ENCODE results near the gene ADIPOQ. TPM values are rescaled to one million over a fixed set of nuclear protein-coding genes. Genes with fewer than 3 reads are reported as not detected.
A peak's percentile ranks its signal among the peaks of the same experiment; 100 is the strongest.

ADIPOQ gene
- total and polyA plus RNA-seq, 2 of the 4 experiments (the other 2 are of a cell fraction) = not detected

DNA sequence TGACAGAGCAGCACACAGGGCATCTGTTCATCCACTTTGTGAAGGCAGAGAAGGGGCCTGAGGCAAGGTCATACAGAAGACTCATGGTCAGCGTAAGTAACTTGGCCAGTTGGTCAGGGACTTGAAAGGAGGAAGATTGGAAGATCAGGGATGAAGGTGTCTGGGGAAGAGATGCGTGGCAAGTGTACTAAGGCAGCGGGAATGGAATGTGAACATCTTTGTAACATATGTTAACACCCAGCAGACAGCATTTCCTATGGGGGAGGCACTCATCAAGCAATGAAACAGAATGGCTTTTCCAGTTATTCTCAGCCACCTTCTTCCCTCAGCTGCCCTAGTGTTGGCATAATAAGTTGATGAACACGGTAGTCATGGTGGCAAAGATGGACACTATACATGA, 28.4 kb upstream of the ADIPOQ start:
- H3K4me1 ChIP-seq (ENCODE audit: control insufficient read depth, insufficient read depth, low read length) = peaks cover 3% of the 10 kb centered on the region; the same call in 1 of the 2 replicates
- no peak overlapping the region for H3K4me2 ChIP-seq (ENCODE audit: low read depth, low read length)
- in situ Hi-C loops (cut with MboI; ENCODE audit: low sequenced_read_pairs) (loop anchor here (25.0 kb wide), 1 partner anchor 827 kb away; no protein-coding TSS in a partner anchor), intact Hi-C loops (cut with micrococcal nuclease) (loop anchor here (10.0 kb wide), 1 partner anchor 529 kb away; no protein-coding TSS in a partner anchor), dilution Hi-C loops (cut with HindIII; ENCODE audit: low sequenced_read_pairs, unreplicated experiment) (no loop called here)
- H2AFZ ChIP-seq (replicated peaks; ENCODE audit: low read length, poor library complexity) = no peak overlapping the region
- no TSS peak for BruUV-seq (replicated peaks)
- H2BK15ac ChIP-seq (ENCODE audit: low read depth, low read length) = no peak overlapping the region
- H2BK5ac ChIP-seq (ENCODE audit: low read depth, low read length, poor library complexity, severe bottlenecking) = no peak overlapping the region
- no peaks in the 10 kb centered on the region for H3K9me1 ChIP-seq (ENCODE audit: insufficient read depth, low read length)
- H3K36me3 ChIP-seq (ENCODE audit: control insufficient read depth, insufficient read depth, low read length) = no peaks in the 10 kb centered on the region
- ChIA-PET CTCF (no interaction called here), POLR2A (ENCODE audit: unreplicated experiment) (no interaction called here)
- H2BK20ac ChIP-seq (ENCODE audit: low read depth, low read length) = no peak overlapping the region
- no peak overlapping the region for H3K14ac ChIP-seq (replicated peaks; ENCODE audit: low read depth, low read length)
- 0 out of 2 replicates have a peak overlapping the region, but pooled peaks have one; percentile 43 for H2AK5ac ChIP-seq (ENCODE audit: low read depth, low read length)
- no peak overlapping the region for H4K91ac ChIP-seq (ENCODE audit: insufficient read depth, low read depth, low read length)
- no peak for DNase-seq
- H3K27ac ChIP-seq (ENCODE audit: insufficient read depth, low read length) = no peak overlapping the region
- no CpG with 5 or more reads among the region's 4 CpGs for WGBS, 2 experiments (ENCODE audit: extremely low coverage in 2 of 2, insufficient read length in 1 of 2)
- TF ChIP-seq FOS (IDR thresholded peaks at IDR 0.05; ENCODE audit: low read depth, low read length) = no peak
- no peak for TF ChIP-seq MXI1 (IDR thresholded peaks at IDR 0.05; ENCODE audit: borderline replicate concordance, low read depth, low read length)
- no peak for TF ChIP-seq MAZ (IDR thresholded peaks at IDR 0.05; ENCODE audit: borderline replicate concordance, low read depth, low read length)
- TF ChIP-seq CHD1 (IDR thresholded peaks at IDR 0.05; ENCODE audit: low read depth, low read length) = no peak
- TF ChIP-seq MAFK (IDR thresholded peaks at IDR 0.05; ENCODE audit: low read depth, low read length) = no peak
- TF ChIP-seq POLR2A (IDR thresholded peaks at IDR 0.05; ENCODE audit: low read depth, low read length) = no peak
- TF ChIP-seq, protein P1, sequence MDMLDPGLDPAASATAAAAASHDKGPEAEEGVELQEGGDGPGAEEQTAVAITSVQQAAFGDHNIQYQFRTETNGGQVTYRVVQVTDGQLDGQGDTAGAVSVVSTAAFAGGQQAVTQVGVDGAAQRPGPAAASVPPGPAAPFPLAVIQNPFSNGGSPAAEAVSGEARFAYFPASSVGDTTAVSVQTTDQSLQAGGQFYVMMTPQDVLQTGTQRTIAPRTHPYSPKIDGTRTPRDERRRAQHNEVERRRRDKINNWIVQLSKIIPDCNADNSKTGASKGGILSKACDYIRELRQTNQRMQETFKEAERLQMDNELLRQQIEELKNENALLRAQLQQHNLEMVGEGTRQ (IDR thresholded peaks at IDR 0.05; ENCODE audit: low read depth, low read length) = no peak
- TF ChIP-seq, protein P2, sequence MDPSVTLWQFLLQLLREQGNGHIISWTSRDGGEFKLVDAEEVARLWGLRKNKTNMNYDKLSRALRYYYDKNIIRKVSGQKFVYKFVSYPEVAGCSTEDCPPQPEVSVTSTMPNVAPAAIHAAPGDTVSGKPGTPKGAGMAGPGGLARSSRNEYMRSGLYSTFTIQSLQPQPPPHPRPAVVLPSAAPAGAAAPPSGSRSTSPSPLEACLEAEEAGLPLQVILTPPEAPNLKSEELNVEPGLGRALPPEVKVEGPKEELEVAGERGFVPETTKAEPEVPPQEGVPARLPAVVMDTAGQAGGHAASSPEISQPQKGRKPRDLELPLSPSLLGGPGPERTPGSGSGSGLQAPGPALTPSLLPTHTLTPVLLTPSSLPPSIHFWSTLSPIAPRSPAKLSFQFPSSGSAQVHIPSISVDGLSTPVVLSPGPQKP (IDR thresholded peaks at IDR 0.05; ENCODE audit: borderline replicate concordance, low read depth, low read length) = no peak
- no peak for TF ChIP-seq SMC3 (IDR thresholded peaks at IDR 0.05; ENCODE audit: low read depth, low read length)
- TF ChIP-seq BHLHE40 (IDR thresholded peaks at IDR 0.05; ENCODE audit: low read depth, low read length) = no peak
- TF ChIP-seq, protein P3, sequence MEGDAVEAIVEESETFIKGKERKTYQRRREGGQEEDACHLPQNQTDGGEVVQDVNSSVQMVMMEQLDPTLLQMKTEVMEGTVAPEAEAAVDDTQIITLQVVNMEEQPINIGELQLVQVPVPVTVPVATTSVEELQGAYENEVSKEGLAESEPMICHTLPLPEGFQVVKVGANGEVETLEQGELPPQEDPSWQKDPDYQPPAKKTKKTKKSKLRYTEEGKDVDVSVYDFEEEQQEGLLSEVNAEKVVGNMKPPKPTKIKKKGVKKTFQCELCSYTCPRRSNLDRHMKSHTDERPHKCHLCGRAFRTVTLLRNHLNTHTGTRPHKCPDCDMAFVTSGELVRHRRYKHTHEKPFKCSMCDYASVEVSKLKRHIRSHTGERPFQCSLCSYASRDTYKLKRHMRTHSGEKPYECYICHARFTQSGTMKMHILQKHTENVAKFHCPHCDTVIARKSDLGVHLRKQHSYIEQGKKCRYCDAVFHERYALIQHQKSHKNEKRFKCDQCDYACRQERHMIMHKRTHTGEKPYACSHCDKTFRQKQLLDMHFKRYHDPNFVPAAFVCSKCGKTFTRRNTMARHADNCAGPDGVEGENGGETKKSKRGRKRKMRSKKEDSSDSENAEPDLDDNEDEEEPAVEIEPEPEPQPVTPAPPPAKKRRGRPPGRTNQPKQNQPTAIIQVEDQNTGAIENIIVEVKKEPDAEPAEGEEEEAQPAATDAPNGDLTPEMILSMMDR (conservative IDR thresholded peaks at IDR 0.05; ENCODE audit: low read depth, low read length) = no peak
- TF ChIP-seq RCOR1 (IDR thresholded peaks at IDR 0.05; ENCODE audit: insufficient replicate concordance, low read length) = no peak
- no peak overlapping the region for H3K4ac ChIP-seq (ENCODE audit: low read depth, low read length)
- H4K20me1 ChIP-seq (ENCODE audit: insufficient read depth, low read length) = no peaks in the 10 kb centered on the region
- H3K79me1 ChIP-seq (ENCODE audit: low read depth in 1 of 2, low read length in 2 of 2) = no peaks in the 10 kb centered on the region
- H3K9ac ChIP-seq (ENCODE audit: low read depth, low read length) = no peak overlapping the region
- H3K23ac ChIP-seq (ENCODE audit: low read depth, low read length) = no peak overlapping the region
- peak overlapping the region; percentile 5 for H2AK9ac ChIP-seq (replicated peaks; ENCODE audit: low read depth, low read length, poor library complexity)
- no peak overlapping the region for H3K18ac ChIP-seq (ENCODE audit: low read depth, low read length)
- H3K9me3 ChIP-seq (ENCODE audit: control insufficient read depth, insufficient read depth, low read length) = no peaks in the 10 kb centered on the region
- no peak overlapping the region for H4K5ac ChIP-seq (ENCODE audit: low read depth, low read length)
- no peak for ATAC-seq (ENCODE audit: low read depth)
- no peak overlapping the region for H4K8ac ChIP-seq (ENCODE audit: low read depth in 2 of 2, low read length in 2 of 2)
- no peak overlapping the region for H3K4me3 ChIP-seq (ENCODE audit: insufficient read depth, low read depth, low read length)
- no peak overlapping the region for H2BK120ac ChIP-seq (ENCODE audit: low read depth, low read length)
- no peak overlapping the region for H3K56ac ChIP-seq (ENCODE audit: extremely low read depth, insufficient read depth, low read length)
- no peaks in the 10 kb centered on the region for H3K27me3 ChIP-seq (ENCODE audit: control insufficient read depth, insufficient read depth, low read length)
